ENCODE data around the gene C15orf39.

The C15orf39 gene

GRCh38 chr15:75181780-75182179 lies 19.9 kb upstream of the C15orf39 start:
- H3K4me3 ChIP-seq (ENCODE audit: low read length) = no peak overlapping the region
- no peak for TF ChIP-seq ZNF274 (IDR thresholded peaks at IDR 0.05; ENCODE audit: low read depth, low read length)

GRCh38 chr15:75182187-75183131 lies 19.2 kb upstream of the C15orf39 start:
- no peak overlapping the region for H3K4me3 ChIP-seq (ENCODE audit: low read length)
- no peak for TF ChIP-seq ZNF274 (IDR thresholded peaks at IDR 0.05; ENCODE audit: low read depth, low read length)

DNA sequence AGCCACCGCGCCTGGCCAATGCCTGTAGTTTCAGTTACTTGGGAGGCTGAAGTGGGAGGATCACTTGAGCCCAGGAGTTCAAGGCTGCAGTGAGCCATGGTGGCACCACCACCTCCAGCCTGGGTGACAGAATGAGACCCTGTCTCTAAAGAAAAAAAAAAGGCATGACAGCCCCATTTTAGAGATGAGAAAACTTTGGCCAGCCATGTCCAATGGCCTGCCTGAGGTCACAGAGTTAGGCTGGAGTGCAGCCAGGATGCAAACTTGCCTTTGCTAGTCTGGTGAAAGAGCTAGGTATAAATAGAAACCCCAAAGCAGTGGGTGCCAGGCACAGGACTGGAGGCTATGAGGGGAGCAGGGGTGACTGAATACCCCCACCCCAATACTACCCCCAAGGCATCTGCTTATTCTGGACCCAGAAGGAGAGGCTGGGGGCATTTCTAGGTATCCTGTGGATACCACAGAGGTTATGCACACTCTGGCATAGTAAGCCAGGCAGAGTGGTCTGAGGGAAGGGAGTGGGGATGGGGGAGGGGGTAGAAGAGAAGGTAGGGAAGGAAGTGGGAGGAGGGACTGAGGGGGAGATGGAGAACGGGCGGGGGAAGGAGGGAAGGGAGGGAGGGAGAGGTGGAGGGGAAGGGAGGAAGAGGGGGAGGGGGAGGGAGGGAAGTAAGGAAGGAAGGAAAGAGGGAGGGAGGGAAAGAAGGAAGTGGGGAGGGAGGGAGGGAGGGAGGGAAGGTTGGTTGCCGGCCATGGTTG lies 16.2 kb upstream of the C15orf39 start:
- no peak for TF ChIP-seq ZNF274 (IDR thresholded peaks at IDR 0.05; ENCODE audit: low read depth, low read length)

GRCh38 chr15:75186044-75186443 lies 15.6 kb upstream of the C15orf39 start:
- no peak for TF ChIP-seq ZNF274 (IDR thresholded peaks at IDR 0.05; ENCODE audit: low read depth, low read length)

More for the DNA sequence above, 16.2 kb upstream of the C15orf39 start:
- H3K4me3 ChIP-seq (ENCODE audit: low read length) = no peak overlapping the region

GRCh38 chr15:75188499-75188898 lies 13.2 kb upstream of the C15orf39 start:
- TF ChIP-seq ZNF274 (IDR thresholded peaks at IDR 0.05; ENCODE audit: low read depth, low read length) = no peak

More at GRCh38 chr15:75186044-75186443, 15.6 kb upstream of the C15orf39 start:
- H3K4me3 ChIP-seq (ENCODE audit: low read length) = no peak overlapping the region

GRCh38 chr15:75191235-75191634 lies 10.4 kb upstream of the C15orf39 start:
- TF ChIP-seq ZNF274 (IDR thresholded peaks at IDR 0.05; ENCODE audit: low read depth, low read length) = no peak
- no peak overlapping the region for H3K4me3 ChIP-seq (ENCODE audit: low read length)

More at GRCh38 chr15:75188499-75188898, 13.2 kb upstream of the C15orf39 start:
- H3K4me3 ChIP-seq (ENCODE audit: low read length) = no peak overlapping the region

DNA sequence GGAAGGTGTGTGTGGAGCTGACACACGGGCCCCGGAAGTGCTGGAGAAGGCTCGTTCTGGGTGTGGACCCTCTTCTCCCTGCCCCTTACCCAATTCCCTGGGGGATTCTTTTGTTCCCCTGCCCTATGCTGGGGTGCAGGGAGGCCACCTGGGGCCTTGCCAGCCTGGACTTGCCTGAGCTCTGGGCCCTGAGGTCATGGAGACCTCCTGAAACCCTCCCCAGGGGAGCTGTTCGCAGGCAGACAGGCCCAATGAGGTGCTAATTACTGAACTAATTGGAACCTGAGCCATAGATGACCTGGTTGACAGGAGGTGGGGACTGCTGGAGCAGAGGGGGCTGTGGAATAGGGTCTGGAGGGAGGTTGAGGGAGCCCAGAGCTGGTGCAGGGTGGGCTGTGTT lies 9.4 kb upstream of the C15orf39 start:
- TF ChIP-seq ZNF274 (IDR thresholded peaks at IDR 0.05; ENCODE audit: low read depth, low read length) = no peak

GRCh38 chr15:75193272-75193671 lies 8.4 kb upstream of the C15orf39 start:
- H3K4me3 ChIP-seq (ENCODE audit: low read length) = no peak overlapping the region
- no peak for TF ChIP-seq ZNF274 (IDR thresholded peaks at IDR 0.05; ENCODE audit: low read depth, low read length)

More for the DNA sequence above, 9.4 kb upstream of the C15orf39 start:
- H3K4me3 ChIP-seq (ENCODE audit: low read length) = no peak overlapping the region

DNA sequence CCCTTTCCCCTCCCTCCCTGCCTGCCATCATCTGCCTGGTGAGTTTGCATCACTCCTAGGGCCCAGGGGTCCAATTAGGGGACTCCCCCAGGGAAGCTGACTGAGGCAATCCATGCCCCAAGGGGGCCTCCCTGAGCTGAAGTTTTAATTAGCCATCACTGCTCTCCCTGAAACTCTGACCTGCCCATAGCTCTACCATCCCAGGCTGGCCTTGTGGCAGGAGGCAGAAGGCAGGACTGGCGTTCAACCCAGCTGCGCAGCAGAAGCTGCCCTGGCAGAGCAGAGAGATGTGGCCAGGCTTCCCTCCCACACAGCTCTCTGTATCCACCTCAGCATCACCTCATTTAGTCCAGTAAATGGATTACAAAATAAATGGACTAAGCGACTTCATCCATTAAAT lies 7.7 kb upstream of the C15orf39 start:
- TF ChIP-seq ZNF274 (IDR thresholded peaks at IDR 0.05; ENCODE audit: low read depth, low read length) = no peak
- H3K4me3 ChIP-seq (ENCODE audit: low read length) = no peak overlapping the region

- H3K4me3 ChIP-seq (ENCODE audit: low read length) = no peak overlapping the region
- TF ChIP-seq ZNF274 (IDR thresholded peaks at IDR 0.05; ENCODE audit: low read depth, low read length) = no peak
Measured at GRCh38 chr15:75194397-75194796, 7.3 kb upstream of the C15orf39 start.

DNA sequence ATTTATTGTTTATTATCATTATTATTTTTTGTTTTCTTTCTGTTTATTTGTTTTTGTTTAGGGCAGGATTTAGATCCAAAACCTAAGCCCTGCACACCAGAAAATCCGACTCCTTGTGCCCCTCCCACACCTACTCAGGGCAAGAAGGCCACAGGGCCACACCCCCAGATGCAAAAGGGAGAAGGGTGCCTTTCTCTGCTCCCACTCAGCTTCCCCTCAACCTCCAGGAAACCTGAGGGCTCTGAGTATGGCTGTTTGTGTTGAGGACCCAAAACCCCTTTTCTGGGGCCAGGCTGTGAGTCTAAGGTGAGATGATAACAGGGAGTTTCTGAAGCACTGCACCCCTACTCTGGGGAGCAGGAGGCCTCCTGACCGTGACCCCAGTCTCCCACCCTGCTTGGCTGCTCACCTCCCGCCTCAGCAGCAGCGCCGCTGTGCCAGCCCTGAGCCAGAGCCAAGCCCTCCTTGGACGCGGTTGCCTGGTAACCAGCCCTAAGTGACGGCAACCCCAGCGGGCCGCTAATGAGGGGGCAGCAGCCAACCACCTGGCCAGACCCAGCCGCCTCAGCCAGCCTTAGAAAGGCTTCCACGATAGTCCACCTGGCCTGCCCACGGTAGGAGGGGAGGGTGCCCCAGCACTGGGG lies 6.4 kb upstream of the C15orf39 start:
- TF ChIP-seq ZNF274 (IDR thresholded peaks at IDR 0.05; ENCODE audit: low read depth, low read length) = no peak
- H3K4me3 ChIP-seq (ENCODE audit: low read length) = no peak overlapping the region

- no peak overlapping the region for H3K4me3 ChIP-seq (ENCODE audit: low read length)
- TF ChIP-seq ZNF274 (IDR thresholded peaks at IDR 0.05; ENCODE audit: low read depth, low read length) = no peak
Measured at GRCh38 chr15:75195766-75196241, 5.9 kb upstream of the C15orf39 start.

DNA sequence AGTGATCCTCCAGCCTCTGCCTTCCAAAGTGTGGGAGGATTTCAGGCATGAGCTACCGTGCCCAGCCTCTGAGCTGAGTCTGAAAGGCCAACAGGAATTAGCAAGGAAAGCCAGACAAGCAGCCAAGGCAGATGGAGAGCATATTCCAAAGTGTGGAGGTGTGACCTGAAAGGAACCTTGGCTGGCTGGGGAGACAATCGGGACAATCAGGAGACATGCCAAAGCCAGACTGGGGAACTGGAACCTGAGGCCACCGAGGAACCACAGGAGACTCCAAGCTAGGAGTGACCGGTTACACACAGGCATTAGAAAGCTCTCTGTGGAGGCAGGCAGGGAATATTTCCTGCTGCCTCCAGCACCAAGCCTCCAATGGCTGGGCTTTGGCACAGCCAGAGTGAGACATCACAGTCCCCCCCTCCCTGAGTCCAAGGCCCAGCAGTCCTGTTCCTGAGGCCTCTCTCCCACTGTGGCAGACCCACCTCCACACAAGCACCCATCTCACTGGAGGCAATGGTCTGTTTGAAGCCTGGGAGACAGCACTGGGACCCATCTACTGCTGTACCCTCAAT lies 4.5 kb upstream of the C15orf39 start:
- TF ChIP-seq ZNF274 (IDR thresholded peaks at IDR 0.05; ENCODE audit: low read depth, low read length) = no peak
- no peak overlapping the region for H3K4me3 ChIP-seq (ENCODE audit: low read length)

All from GM08714 (cell line).